HG03064 (cell line): Measurements from ENCODE around the gene PDGFRA.
A peak's percentile ranks its signal among the peaks of the same experiment; 100 is the strongest.
"Not testable (repeated sequence)": the region's sequence is repeated elsewhere in the genome, so short reads cannot be mapped to it uniquely, and the experiment has no call there.

Experiments
- ATAC-seq: cut with Tn5 transposase; IDR thresholded peaks from one replicate; pipeline ENCODE4 v1.9.1; 2021; ENCODE audit warnings: low read depth; ENCODE audit not compliant: unreplicated experiment

PDGFRA gene

GRCh38 chr4:54227256-54228055, 1.6 kb upstream of the PDGFRA start:
- ATAC-seq: no peak

DNA sequence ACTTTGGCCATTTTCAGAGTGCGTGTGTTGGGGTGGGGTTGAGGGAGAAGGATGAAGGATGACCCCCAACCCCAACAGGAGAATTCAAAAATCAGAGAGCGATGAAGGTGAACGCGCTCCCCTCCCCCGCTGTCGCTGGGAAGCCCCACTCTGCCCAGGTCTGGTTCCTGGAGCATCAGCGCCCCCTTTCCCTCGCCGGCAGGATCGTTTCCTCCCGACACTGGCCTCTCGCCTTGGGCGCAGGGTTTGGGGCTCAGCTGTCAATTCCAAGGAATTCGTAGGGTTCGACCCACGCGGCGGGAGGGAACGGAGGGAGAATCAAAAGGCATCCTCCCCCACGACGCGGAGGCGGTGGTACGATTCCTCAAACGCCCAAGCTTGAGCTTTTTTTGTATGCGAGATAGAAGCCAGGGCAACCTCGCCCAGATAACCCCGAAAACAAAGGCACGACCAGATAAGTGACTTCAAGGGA, 1.0 kb upstream of the PDGFRA start:
- ATAC-seq: no peak

- no peak for ATAC-seq
Observed at GRCh38 chr4:54228546-54228945, 547 bp upstream of the PDGFRA start.

DNA sequence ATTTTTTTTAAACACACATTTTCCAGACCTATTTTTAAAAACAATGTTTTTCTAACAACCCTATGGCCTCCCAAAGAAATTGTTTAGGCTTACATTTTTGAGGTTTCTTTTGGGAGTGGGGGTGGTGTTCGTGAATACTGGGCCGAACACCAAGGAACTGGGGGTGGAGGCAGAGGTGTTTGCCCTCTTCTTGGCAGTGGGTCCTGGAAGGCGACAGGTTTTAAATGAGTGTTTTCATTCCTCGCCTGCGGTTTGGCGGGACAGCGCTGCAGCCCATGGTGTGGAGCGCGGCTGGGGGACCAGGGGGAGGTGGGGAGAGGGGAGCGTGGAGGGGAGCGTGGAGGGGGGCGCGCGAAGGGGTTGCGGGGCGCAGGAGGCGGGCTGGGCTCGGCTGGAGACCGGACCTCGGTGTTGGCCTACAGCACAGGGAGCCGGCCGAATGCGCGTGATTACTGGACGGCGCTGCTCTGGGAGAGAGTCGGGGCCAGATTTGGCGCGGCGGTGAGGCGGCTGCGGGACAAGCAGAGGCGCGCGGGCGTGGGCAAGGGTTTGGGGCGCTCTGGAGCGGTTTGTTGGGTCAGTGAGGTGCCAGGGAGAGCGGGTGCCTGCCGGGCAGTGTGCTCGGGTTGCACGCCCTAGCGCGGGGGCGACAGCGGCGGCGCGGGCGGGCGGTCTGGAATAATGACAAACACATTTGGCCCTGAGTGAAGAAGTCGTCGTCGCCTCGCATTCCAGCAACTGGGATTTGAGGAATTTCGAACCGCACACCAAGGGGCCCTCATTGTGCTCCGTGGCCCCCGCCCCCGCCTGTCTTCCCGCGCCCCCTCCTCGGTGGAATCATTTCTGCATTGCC, 764 bp downstream of the PDGFRA start:
- ATAC-seq: no peak

GRCh38 chr4:54230484-54231418, 1.7 kb downstream of the PDGFRA start:
- ATAC-seq: no peak

GRCh38 chr4:54231419-54231767, 2.3 kb downstream of the PDGFRA start:
- no peak for ATAC-seq

DNA sequence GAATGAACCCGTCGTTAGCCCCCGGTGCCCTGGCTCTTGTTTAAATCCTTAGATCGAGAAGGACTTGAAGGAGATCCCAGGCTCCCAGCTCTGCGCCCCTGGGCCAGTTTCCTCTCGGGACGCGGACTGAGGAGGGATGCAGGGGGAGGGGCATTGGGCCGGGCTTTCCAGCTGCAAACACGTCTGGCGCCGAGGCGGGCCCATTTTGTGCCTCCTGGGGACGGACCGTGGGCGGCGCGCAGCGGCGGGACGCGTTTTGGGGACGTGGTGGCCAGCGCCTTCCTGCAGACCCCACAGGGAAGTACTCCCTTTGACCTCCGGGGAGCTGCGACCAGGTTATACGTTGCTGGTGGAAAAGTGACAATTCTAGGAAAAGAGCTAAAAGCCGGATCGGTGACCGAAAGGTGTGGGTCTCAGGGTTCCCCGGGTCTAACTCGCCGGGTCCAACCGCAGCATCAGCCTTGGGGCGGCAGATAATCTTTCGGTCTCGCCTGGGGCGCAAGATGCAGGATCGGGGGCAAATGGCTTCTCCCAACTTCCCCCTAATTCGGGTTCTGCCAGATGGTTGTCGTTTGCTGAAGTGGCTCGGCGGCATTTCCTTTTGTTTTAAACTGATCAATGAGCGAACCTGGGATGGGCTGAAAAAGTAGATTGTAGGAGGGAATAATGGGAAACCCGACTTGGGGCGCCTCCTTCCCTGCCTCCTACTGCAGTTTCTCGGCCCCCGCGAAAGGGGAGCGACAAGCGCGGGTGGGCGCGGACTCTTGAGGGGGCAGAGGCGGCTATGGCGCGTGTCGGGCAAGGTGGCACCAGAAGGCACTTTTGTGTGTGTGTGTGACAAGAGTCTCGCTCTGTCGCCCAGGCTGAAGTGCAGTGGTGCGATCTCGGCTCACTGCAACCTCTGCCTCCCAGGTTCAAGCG, 2.9 kb downstream of the PDGFRA start:
- ATAC-seq: no peak

- ATAC-seq: peak; percentile 92
Observed at GRCh38 chr4:54233277-54233696, 4.2 kb downstream of the PDGFRA start.

- peak; percentile 49 for ATAC-seq
Observed at GRCh38 chr4:54233697-54234496, 4.8 kb downstream of the PDGFRA start.

DNA sequence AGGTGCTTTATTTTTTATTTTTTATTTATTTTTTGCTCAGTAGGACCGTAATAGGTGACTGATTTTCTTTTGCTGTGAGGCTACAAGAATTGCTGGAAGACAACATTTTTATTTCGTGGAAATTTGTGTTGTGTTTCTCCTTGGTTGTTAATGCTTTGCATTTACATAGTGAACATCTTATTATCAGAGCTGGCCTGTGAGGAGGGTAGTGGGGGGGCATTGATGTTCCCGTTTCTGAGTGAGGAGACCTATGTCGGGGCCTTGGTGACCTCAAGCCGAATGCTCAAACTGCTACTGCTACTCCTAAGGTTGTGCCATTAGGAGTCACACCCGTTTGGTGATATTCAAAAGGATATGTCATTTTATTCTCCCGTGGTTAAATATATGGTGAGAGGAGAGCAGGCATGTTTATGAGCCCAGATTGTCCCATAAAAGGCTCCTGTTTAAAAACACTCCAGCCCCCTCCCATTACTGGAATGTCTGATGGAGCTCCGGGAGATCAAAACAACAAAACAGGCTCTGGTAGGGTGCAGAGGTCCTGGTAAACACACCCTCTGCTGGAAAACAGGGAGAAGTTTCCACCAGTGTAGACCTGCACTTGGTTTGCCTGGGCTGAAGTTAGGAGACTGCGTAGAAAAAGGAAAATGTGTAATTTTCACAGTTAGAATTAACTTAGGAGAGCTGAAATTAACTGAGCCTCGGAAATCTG, 5.6 kb downstream of the PDGFRA start:
- ATAC-seq: no peak

- ATAC-seq: not testable (repeated sequence)
Observed at GRCh38 chr4:54236316-54236715, 7.2 kb downstream of the PDGFRA start.

GRCh38 chr4:54237770-54238169, 8.7 kb downstream of the PDGFRA start:
- ATAC-seq: no peak

- ATAC-seq: no peak
Observed at GRCh38 chr4:54238389-54238788, 9.3 kb downstream of the PDGFRA start.

DNA sequence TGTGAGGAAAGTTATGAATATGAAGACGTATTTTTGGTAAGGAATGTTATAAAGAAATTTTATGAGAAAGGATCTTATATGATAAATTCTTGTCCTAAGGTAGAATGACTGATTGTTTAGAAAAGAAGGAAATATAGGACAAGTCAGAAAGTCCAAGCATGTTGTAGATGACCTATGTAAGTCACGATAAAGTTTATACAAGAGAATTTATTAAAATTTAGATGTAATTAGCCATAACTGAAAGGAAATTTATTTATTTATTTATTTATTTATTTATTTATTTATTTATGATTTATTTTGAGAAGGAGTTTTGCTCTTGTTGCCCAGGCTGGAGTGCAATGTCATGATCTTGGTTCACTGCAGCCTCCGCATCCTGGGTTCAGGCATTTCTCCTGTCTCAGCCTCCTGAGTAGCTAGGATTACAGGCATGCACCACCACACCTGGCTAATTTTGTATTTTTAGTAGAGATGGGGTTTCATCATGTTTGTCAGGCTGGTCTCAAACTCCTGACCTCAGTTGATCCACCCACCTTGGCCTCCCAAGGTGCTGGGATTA, 12.3 kb downstream of the PDGFRA start:
- not testable (repeated sequence) for ATAC-seq

DNA sequence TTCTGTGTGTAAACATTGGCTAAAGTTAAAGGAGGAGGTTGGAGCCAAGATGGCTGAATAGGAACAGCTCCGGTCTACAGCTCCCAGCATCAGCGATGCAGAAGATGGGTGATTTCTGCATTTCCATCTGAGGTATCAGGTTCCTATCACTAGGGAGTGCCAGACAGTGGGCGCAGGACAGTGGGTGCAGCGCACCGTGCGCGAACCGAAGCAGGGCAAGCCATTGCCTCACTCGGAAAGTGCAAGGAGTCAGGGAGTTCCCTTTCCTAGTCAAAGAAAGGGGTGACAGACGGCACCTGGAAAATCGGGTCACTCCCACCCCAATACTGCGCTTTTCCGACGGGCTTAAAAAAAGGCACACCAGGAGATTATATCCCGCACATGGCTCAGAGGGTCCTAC, 14.4 kb downstream of the PDGFRA start:
- not testable (repeated sequence) for ATAC-seq

GRCh38 chr4:54252312-54252711, 23.2 kb downstream of the PDGFRA start:
- ATAC-seq: not testable (repeated sequence)

DNA sequence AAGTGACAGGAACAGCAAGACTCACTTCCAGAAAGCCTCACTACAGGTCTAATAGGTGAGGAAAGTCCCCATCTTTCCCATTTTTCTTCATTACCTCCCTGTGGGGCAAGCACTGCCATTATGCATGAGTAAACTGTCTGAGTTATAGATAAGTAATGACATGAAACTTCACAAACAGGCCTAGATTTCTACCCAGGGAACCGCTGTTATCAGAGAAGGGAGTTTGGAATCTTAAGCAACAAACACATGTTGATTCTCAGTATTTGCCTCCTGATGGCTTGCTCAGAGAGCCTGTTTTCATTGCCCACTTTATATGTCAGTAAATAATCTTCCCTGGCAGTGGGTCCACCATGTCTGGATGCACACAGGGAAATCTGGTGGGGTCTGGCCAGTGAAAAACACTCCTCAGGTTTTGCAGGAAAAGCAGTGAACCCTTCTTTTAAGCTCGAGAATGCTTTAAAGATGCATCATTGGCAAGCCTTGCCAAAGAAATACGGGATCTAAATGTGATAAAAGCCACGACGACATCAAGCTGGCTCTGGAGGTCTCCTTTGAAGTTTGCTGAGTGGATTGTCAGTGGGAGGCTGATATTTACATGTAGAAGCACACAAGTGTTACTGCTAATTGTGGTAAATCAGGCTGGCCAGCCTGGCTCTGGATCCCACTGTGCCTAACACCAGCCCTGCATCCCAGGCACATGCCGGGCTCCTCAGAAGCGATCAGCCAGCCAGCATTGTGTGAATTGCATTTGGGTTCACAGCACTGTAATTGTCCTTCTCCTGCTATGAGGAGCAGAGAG, 25.2 kb downstream of the PDGFRA start:
- no peak for ATAC-seq
